ENCODE measurements around the gene CPNE6. TPM values are rescaled to one million over a fixed set of nuclear protein-coding genes. Genes with fewer than 3 reads are reported as not detected.
"Not testable (repeated sequence)": the region's sequence is repeated elsewhere in the genome, so short reads cannot be mapped to it uniquely, and the experiment has no call there.

The CPNE6 gene
- total RNA-seq, 2 donors from 2014 or later = 0.24 TPM; not detected in 1

- H3K4me3 ChIP-seq = no peak overlapping the region
- H3K36me3 ChIP-seq = no peaks in the 10 kb centered on the region
- no peak for TF ChIP-seq CTCF (IDR thresholded peaks at IDR 0.05)
- H3K9me3 ChIP-seq = no peaks in the 10 kb centered on the region
- no peak for DNase-seq (ENCODE audit: low spot score)
- no peaks in the 10 kb centered on the region for H3K27me3 ChIP-seq
- H3K27ac ChIP-seq = no peak overlapping the region
- H3K4me1 ChIP-seq = peaks cover 0 to 5% of the 10 kb centered on the region in 2 donors
These were observed 29.0 kb downstream of the CPNE6 start for GRCh38 chr14:24100197-24100981.

GRCh38 chr14:24100982-24101494 lies 29.7 kb downstream of the CPNE6 start:
- no peaks in the 10 kb centered on the region for H3K4me1 ChIP-seq
- no peak overlapping the region for H3K4me3 ChIP-seq
- no peaks in the 10 kb centered on the region for H3K9me3 ChIP-seq
- H3K36me3 ChIP-seq = no peaks in the 10 kb centered on the region
- no peak for TF ChIP-seq CTCF (IDR thresholded peaks at IDR 0.05)
- H3K27ac ChIP-seq = no peak overlapping the region
- H3K27me3 ChIP-seq = no peaks in the 10 kb centered on the region
- no peak for DNase-seq (ENCODE audit: low spot score)

DNA sequence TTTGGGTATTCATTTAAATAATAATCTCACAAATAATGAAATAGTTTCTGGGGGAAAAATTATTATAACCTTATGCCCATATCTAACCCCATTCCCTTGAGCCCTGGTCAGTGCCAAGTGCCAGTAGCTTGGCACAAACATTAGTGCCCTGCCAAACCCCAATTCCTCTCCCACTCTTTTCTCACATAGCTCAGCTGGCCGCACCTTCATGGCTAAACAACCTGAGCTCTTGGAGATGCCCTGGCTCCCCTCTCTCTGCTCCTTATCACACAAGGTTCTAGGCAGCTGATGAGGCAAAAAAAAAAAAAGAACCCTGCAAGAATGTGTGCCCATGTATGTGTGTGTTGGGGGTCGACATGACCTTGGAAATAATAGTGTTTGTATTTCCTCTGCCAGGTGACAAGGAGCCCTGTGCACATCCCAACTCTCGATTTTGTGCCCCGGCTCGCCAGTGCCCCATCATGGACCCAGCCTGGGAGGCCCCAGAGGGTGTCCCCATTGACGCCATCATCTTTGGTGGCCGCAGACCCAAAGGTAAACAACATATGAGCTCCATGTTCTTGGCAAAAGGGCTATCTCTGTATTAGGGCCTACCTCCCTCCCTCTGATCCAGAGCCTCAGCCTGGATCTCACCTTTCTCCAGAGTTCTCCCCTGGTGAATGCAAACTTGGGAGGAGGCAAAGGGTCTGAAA lies 31.1 kb downstream of the CPNE6 start:
- no peaks in the 10 kb centered on the region for H3K9me3 ChIP-seq
- no peak overlapping the region for H3K4me3 ChIP-seq
- no peaks in the 10 kb centered on the region for H3K27me3 ChIP-seq
- DNase-seq (ENCODE audit: low spot score) = no peak
- no peaks in the 10 kb centered on the region for H3K36me3 ChIP-seq
- no peaks in the 10 kb centered on the region for H3K4me1 ChIP-seq
- no peak overlapping the region for H3K27ac ChIP-seq
- no peak for TF ChIP-seq CTCF (IDR thresholded peaks at IDR 0.05)

DNA sequence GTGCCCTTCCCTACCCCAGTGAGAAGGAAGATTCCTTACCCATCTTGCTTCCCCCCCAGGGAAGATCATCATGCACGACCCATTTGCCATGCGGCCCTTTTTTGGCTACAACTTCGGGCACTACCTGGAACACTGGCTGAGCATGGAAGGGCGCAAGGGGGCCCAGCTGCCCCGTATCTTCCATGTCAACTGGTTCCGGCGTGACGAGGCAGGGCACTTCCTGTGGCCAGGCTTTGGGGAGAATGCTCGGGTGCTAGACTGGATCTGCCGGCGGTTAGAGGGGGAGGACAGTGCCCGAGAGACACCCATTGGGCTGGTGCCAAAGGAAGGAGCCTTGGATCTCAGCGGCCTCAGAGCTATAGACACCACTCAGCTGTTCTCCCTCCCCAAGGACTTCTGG lies 32.1 kb downstream of the CPNE6 start:
- H3K4me1 ChIP-seq = no peaks in the 10 kb centered on the region
- TF ChIP-seq CTCF (IDR thresholded peaks at IDR 0.05) = no peak
- H3K27me3 ChIP-seq = no peaks in the 10 kb centered on the region
- no peaks in the 10 kb centered on the region for H3K36me3 ChIP-seq
- H3K4me3 ChIP-seq = no peak overlapping the region
- H3K9me3 ChIP-seq = no peaks in the 10 kb centered on the region
- no peak overlapping the region for H3K27ac ChIP-seq
- DNase-seq (ENCODE audit: low spot score) = no peak

DNA sequence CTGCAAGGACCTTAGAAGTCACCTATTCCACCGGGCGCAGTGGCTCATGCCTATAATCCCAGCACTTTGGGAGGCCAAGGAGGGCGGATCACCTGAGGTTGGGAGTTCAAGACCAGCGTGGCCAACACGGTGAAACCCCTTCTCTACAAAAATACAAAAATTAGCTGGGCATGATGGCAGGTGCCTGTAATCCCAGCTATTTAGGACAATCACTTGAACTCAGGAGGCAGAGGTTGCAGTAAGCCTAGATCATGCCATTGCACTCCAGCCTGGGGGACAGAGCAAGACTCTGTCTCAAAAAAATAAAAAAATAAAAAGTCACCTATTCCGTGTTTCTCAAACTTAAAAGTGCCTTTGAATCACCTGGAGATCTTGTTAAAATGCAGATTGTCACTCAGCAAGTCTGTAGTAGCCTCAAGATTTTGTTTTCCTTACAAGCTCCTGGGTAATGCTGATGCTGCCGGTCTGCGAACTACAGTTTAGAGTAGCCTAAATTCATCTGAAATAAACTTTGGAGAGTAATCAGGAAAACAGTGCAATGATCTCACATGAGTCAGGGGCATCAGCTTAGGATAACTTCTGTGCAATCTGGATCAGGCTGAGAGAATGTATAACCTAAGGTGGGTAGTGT lies 34.4 kb downstream of the CPNE6 start:
- not testable (repeated sequence) for DNase-seq (ENCODE audit: low spot score); H3K27ac ChIP-seq; H3K27me3 ChIP-seq; H3K4me3 ChIP-seq; H3K4me1 ChIP-seq; H3K36me3 ChIP-seq; H3K9me3 ChIP-seq

GRCh38 chr14:24106672-24107271 lies 35.4 kb downstream of the CPNE6 start:
- Histone ChIP-seq H3K4me3 (no peak overlapping the region), H3K27ac (no peak overlapping the region), H3K27me3 (no peaks in the 10 kb centered on the region), H3K9me3 (no peaks in the 10 kb centered on the region), H3K36me3 (no peaks in the 10 kb centered on the region), H3K4me1 (peaks cover 0 to 7% of the 10 kb centered on the region in 2 donors)
- TF ChIP-seq CTCF (IDR thresholded peaks at IDR 0.05) = no peak
- DNase-seq (ENCODE audit: low spot score) = no peak
